HFF-Myc (cell line): ENCODE measurements around the gene CUX1.

Experiments
- DNase-seq: peaks from one replicate; pipeline ENCODE4 v3.0.0-alpha.2; 2011; ENCODE audit warnings: low read depth; ENCODE audit errors: extremely low read depth
- H3K4me3 ChIP-seq: replicated peaks from 2 replicates; pipeline ENCODE4 v1.5.1; 2011; ENCODE audit warnings: low read depth, mild to moderate bottlenecking, control low read depth, low read length
- TF ChIP-seq, protein P1 (sequence below): IDR thresholded peaks from 2 replicates; pipeline ENCODE4 v1.5.1; 2012; ENCODE audit warnings: mild to moderate bottlenecking, low read depth, low read length, control low read depth; ENCODE audit errors: missing control alignments

Gene CUX1

DNA sequence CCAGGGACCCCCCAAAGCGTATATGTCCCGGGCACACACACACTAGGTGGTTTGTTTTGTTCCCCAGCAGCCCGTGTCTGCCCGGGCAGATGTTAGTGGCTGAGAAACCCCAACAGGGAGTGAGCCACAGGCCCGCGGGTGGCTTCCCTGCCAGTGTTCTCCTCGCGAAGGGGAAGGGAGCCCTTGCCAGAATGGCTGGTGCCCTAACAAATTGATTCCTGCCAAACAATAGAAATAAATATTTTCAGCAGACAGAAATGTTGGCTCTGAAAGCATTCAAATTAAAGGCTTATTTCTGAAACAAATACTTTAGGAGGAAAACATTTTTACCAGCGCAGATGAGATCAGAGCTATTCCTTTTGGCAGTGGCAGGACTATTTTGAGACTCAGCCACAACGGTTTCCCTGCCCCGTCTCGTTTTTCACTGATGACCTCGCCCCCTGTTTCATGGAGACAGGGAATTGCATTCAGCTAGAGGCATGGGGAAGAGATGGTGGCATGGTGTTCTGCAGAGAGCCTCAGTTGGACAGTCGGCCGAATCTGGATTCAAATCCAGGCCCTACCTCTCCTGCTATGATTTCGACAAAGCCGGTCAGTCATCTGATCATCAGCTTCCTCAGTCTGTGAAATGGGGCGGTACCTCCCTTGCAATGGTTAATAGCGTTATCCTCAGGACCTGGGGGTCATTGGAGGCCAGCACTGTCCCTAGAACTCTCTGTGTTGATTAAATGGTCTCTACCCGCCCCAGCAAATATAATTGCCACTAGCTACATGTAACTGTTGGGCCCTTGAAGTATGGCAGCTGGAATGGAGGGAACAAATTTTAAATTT lies 84.5 kb downstream of the CUX1 start:
- H3K4me3 ChIP-seq, result no peak overlapping the region
- TF ChIP-seq, protein P1, sequence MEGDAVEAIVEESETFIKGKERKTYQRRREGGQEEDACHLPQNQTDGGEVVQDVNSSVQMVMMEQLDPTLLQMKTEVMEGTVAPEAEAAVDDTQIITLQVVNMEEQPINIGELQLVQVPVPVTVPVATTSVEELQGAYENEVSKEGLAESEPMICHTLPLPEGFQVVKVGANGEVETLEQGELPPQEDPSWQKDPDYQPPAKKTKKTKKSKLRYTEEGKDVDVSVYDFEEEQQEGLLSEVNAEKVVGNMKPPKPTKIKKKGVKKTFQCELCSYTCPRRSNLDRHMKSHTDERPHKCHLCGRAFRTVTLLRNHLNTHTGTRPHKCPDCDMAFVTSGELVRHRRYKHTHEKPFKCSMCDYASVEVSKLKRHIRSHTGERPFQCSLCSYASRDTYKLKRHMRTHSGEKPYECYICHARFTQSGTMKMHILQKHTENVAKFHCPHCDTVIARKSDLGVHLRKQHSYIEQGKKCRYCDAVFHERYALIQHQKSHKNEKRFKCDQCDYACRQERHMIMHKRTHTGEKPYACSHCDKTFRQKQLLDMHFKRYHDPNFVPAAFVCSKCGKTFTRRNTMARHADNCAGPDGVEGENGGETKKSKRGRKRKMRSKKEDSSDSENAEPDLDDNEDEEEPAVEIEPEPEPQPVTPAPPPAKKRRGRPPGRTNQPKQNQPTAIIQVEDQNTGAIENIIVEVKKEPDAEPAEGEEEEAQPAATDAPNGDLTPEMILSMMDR, result no peak
- DNase-seq, result no peak

DNA sequence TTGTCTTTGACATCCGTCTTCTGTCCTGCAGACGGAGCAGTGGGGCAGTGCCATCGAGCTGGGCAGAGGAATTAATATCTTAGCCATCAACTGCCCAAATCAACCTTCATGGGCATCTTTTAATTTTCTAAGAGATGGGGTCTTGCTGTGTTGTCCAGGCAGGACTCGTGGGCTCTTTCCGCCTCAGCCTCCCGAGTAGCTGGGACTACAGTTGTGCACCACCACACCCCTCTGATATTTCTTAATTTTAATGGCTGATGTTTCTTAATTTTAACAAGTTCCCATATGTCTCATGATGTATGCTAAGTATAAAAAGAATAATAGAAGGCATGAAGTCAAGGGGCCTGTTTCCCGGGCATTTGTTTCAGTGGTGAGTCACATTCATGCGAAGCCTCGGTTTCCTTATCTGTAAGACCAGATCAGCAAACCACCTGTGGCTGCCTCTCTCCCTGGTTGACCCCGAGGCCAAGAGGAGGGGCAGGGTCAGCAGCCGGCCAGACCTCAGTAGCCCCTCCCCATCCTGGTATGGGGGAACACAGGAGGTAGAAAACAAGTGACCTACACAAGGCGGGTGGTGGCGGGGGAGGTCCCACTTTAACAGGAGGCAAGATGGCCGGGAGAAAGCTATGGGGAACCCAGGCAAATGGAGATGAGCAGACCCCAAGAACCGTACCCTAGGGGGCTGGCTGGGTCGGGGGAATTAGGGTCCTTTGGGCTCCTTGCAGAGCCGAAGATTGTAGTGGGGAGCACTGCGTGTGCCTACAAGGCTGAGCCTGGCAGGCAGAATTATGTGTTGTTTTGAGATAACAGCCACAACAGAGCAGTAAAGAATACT lies 85.5 kb downstream of the CUX1 start:
- no peak overlapping the region for H3K4me3 ChIP-seq
- TF ChIP-seq, protein P1, result no peak
- no peak for DNase-seq

DNA sequence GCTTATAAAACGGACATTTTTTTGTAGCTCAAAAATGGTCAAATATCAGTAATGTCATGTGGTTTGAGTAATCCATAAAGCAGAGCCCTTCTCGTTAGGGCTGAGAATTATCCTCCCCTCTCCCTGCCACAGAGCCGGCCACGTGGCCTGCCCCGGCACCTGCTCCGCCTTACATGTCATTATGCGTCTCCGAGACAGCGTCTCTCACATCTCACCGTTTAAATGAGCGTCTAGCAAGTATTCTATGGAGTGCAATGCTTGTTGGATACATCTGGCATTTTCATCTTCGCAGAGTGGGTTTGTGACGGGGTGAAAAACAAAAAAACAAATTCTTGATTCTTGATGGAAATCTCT lies 86.1 kb downstream of the CUX1 start:
- TF ChIP-seq, protein P1, result no peak
- no peak overlapping the region for H3K4me3 ChIP-seq
- DNase-seq, result no peak

DNA sequence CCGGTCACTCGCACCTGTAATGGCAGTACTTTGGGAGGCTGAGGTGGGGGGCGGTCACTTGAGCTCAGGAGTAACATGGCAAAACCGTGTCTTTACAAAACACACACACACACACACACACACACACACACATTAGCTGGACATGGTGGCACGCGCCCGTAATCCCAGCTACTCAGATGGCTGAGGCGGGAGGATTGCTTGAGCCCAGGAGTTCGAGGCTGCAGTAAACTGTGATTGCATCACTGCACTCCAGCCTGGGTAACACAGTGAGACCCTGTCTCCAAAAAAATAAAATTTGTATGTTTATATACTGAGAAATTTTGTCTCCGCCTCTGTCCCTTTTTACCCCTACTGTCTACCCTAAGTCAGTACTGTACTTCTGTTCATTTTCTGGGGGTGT lies 86.6 kb downstream of the CUX1 start:
- TF ChIP-seq, protein P1, result no peak
- DNase-seq, result no peak
- no peak overlapping the region for H3K4me3 ChIP-seq

DNA sequence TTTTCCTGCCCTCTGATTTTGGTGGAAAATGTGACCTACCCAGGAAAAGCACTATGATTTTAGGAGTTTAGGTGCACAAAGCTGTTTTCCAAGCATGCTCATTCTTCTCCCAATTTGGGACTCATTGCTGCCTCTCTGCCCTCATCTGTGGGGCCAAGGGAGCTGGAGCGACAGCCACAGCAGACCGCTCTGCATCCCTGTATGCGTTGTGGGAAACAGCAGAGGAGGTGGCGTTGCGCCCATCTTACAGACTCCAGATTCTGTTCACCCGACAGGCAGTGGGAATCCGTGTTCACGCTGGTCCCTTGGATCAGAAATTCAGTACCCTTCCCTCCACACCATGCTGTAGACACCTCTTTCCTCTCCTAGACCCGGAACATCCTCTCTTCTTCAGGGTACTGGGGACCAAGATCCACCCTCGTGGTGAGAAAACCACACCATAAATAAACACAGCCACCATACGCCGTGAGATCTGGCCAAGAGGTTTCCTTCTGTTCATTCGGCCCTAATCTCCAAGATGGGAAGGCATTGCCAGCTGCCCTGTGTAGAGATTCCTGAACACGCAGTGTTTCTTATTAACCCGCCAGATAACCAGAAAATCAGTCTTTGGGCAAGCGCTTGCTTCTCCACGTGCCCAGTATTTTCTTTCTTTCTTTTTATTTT lies 87.9 kb downstream of the CUX1 start:
- H3K4me3 ChIP-seq, result no peak overlapping the region
- TF ChIP-seq, protein P1, result no peak
- DNase-seq, result no peak

DNA sequence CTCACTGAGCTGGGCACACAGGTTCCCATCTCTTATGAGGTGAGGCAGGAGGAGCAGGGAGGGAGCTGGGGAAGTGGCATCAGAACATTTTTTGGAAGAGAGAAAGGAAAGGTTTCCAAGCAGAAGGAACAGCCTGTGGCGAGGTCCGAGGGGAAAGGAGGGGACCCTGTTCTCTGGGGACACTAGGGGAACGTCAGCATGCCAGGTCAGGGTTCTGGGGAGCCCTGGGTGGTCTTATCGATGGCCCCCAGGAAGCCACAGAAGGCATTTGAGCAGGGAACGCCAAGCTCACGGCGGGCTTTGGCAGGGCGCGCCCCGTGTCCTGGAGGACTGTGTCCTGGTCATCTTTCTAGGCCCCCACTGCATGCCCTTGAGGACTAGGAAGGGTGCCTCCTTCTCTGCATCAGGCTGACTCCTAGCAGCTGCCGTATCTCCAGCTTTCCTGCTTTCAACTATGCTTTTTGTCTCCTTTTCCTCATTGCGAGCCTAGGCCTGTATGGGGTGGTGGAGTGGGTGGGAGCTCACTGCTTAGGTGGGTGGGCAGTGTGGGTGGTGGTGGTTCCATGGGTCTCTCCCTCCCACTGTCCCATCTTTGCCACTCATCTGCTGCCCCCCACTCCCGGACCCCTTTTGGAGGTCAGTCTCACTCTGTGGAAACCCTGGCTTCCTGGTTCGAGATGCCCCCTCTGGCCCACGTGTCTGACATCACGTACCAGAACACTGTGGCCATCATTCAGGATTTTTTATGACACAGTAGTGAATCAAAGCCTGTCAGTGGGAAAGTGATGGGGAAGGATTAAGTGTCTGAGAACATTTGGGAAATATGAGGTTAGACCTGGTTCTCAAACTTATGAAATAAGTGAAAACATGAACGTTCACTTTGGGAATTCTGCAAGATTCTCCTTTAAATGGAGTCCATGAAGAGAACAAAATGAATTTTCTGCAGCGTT lies 89.1 kb downstream of the CUX1 start:
- no peak for DNase-seq
- no peak overlapping the region for H3K4me3 ChIP-seq
- TF ChIP-seq, protein P1, result no peak
